HepG2 (cell line): Measurements from ENCODE around the gene RNF182. TPM values are rescaled to one million over a fixed set of nuclear protein-coding genes. Genes with fewer than 3 reads are reported as not detected.
A peak's percentile ranks its signal among the peaks of the same experiment; 100 is the strongest.

Experiments used
- ATAC-seq: fragments of 200-7000 bp; cut with Tn5 transposase; 3 replicates; pipeline ENCODE4 v1.9.1; 2020; ENCODE audit warnings: mild to moderate bottlenecking, moderate library complexity
- BruUV-seq: library from RNA; stranded (reverse); fragments of 400-500 nt; replicated peaks from 2 replicates; lab custom pipeline; 2021; lab: Mats Ljungman, UMichigan
- CTCF ChIA-PET: fragments of 300-600 bp; formaldehyde crosslinking; extraction: SDS; loops from one replicate; lab custom pipeline; 2021; ENCODE audit warnings: low total read pairs, inconsistent platforms, low intra/inter-chr PET ratio; lab: Yijun Ruan, JAX
- POLR2A ChIA-PET: fragments of 350-600 bp; sonication (Branson Sonifier 250); formaldehyde crosslinking; loops from one replicate; lab custom pipeline; 2020; ENCODE audit warnings: antibody characterized with exemption, inconsistent platforms; lab: Yijun Ruan, JAX
- DNase-seq: peaks from one replicate; pipeline ENCODE4 v3.0.0-alpha.2; 2015; ENCODE audit warnings: low spot score
- FAIRE-seq: peaks from 3 replicates; lab custom pipeline; 2011; peaks lifted over from hg19 to GRCh38; lab: Jason Lieb, UNC
- H2AFZ ChIP-seq: one replicate; pipeline ENCODE4 v1.6.1; 2011; ENCODE audit warnings: low read length, inconsistent platforms
- H3K27ac ChIP-seq: fragments of 300-600 bp; 3 replicates; pipeline ENCODE4 v1.8.0; 2011; ENCODE audit warnings: mixed run types, mild to moderate bottlenecking, mixed read lengths, low read length, inconsistent platforms; ENCODE audit not compliant: insufficient read depth; ENCODE audit errors: extremely low read length
- H3K27me3 ChIP-seq, 2 experiments: fragments of 200-600 bp in 1 of 2; 2 replicates in 1 of 2; 3 replicates in 1 of 2; pipeline versions ENCODE4 v1.6.0 to v1.8.0; 2011; ENCODE audit warnings: low read length in 2 of 2, mild to moderate bottlenecking in 2 of 2, moderate library complexity in 2 of 2, inconsistent platforms in 1 of 2; ENCODE audit not compliant: insufficient read depth in 2 of 2, control insufficient read depth in 1 of 2
- H3K36me3 ChIP-seq, 2 experiments: fragments of 200-600 bp in 1 of 2; replicated peaks in 1 of 2; 2 replicates in 1 of 2; 3 replicates in 1 of 2; pipeline versions ENCODE4 v1.5.1 to v1.8.0; 2011; ENCODE audit warnings: low read length in 2 of 2, inconsistent platforms in 1 of 2; ENCODE audit not compliant: insufficient read depth in 2 of 2, control insufficient read depth in 1 of 2
- H3K4me1 ChIP-seq: 2 replicates; pipeline ENCODE4 v1.5.1; 2012; ENCODE audit warnings: low read length, inconsistent platforms; ENCODE audit not compliant: insufficient read depth
- H3K4me2 ChIP-seq: 2 replicates; pipeline ENCODE4 v1.6.0; 2011; ENCODE audit warnings: low read depth, low read length, inconsistent platforms
- H3K4me3 ChIP-seq, 3 experiments: fragments of 200-600 bp in 1 of 3; sonication (generic), shearing (Covaris generic) in 1 of 3; replicated peaks in 1 of 3; 2 replicates each; pipeline ENCODE4 v1.5.1; 2011 to 2016; ENCODE audit warnings: low read length in 3 of 3, inconsistent platforms in 2 of 3, low read depth in 2 of 3, mild to moderate bottlenecking in 2 of 3, control low read depth in 1 of 3, mixed read lengths in 1 of 3; ENCODE audit not compliant: insufficient read depth in 1 of 3
- H3K79me2 ChIP-seq: one replicate; pipeline ENCODE4 v1.6.1; 2011; ENCODE audit warnings: low read length, inconsistent platforms; ENCODE audit not compliant: insufficient read depth
- H3K9ac ChIP-seq: 2 replicates; pipeline ENCODE4 v1.6.0; 2011; ENCODE audit warnings: mild to moderate bottlenecking, low read depth, low read length, inconsistent platforms; ENCODE audit not compliant: insufficient read depth
- H3K9me3 ChIP-seq: 2 replicates; pipeline ENCODE4 v1.5.1; 2012; ENCODE audit warnings: mild to moderate bottlenecking, low read length
- H4K20me1 ChIP-seq: 2 replicates; pipeline ENCODE4 v1.6.0; 2011; ENCODE audit warnings: inconsistent platforms, mild to moderate bottlenecking, low read length, moderate library complexity; ENCODE audit not compliant: insufficient read depth
- CEBPG ChIP-seq: IDR thresholded peaks from 2 replicates; pipeline ENCODE4 v1.6.1; 2016
- CREM ChIP-seq, 2 experiments: sonication (generic) in 1 of 2; formaldehyde crosslinking in 1 of 2; IDR thresholded peaks; 2 replicates each; pipeline versions ENCODE4 v1.4.0 to v1.6.1; 2016 to 2020; ENCODE audit warnings: antibody characterized with exemption in 1 of 2, mild to moderate bottlenecking in 1 of 2, missing genetic modification reagents in 1 of 2
- JUN ChIP-seq: sonication (generic); formaldehyde crosslinking; IDR thresholded peaks from 2 replicates; pipeline ENCODE4 v1.4.0; 2020; ENCODE audit warnings: mild to moderate bottlenecking, missing genetic modification reagents
- PPARG ChIP-seq: conservative IDR thresholded peaks from 2 replicates; pipeline ENCODE4 v1.6.1; 2016; ENCODE audit warnings: missing biosample characterization, missing genetic modification reagents
- SETDB1 ChIP-seq: sonication (generic); formaldehyde crosslinking; IDR thresholded peaks from 2 replicates; pipeline ENCODE4 v1.5.1; 2020; ENCODE audit warnings: missing genetic modification reagents, mild to moderate bottlenecking, borderline replicate concordance
- SRSF1 ChIP-seq: fragments of 200-400 bp; formaldehyde crosslinking; optimal IDR thresholded peaks from 2 replicates; pipeline ENCODE3; 2017; ENCODE audit warnings: mild to moderate bottlenecking, low read depth, low read length, moderate library complexity
- ZNF746 ChIP-seq: sonication (generic); formaldehyde crosslinking; IDR thresholded peaks from 2 replicates; pipeline ENCODE4 v1.8.0; 2022; ENCODE audit warnings: mild to moderate bottlenecking, missing genetic modification reagents
- WGBS: methylation state at CpG from one replicate; pipeline ENCODE4 v1.1.6; 2017; ENCODE audit warnings: low lambda C conversion rate; 5-methylcytosine and 5-hydroxymethylcytosine counted together
- in situ Hi-C: cut with HindIII; loops from 2 replicates; pipeline ENCODE4 v1.10.0; 2017; ENCODE audit warnings: low pct_unique_long_range_greater_than_20kb; ENCODE audit not compliant: extremely low pct_ligation_motif_present
- intact Hi-C: fragments of 100-400 bp; cut with micrococcal nuclease; formaldehyde crosslinking; loops from one replicate; pipeline ENCODE4 v1.10.0; 2022; ENCODE audit not compliant: unreplicated experiment
- polyA plus RNA-seq, 8 experiments: library from polyadenylated mRNA; depleted of rRNA in 3 of 8; stranded (reverse) in 7 of 8; unstranded in 1 of 8; fragments of >200 nt; fragmentation: Illumina TruSeq in 4 of 8; extraction: Trizol in 4 of 8; gene quantifications; 2 replicates each; pipeline versions ENCODE4 v1.2.1 to v1.2.3, GENCODE V29; 2011 to 2016; ENCODE audit warnings: low read depth in 4 of 8, missing spikeins in 1 of 8, mixed read lengths in 1 of 8; ENCODE audit not compliant: insufficient read depth in 1 of 8
- total RNA-seq, 5 experiments: library from RNA; depleted of rRNA; stranded (reverse); fragments of >200 nt; fragmentation: Illumina TruSeq; extraction: Trizol; gene quantifications; 2 replicates each; pipeline ENCODE4 v1.2.3, GENCODE V29; 2016; ENCODE audit warnings: low read depth in 1 of 5
- TF ChIP-seq, protein P1 (sequence below): IDR thresholded peaks from 2 replicates; pipeline ENCODE4 v1.6.1; 2016

RNF182 gene
- total and polyA plus RNA-seq, 2 of the 13 experiments (the other 11 are each of a cell fraction or from before 2014, with no cell fraction given), result not detected

- no peak overlapping the region for H2AFZ ChIP-seq
- ATAC-seq (no peak), DNase-seq (no peak), FAIRE-seq (no peak)
- no peak overlapping the region for H3K4me3 ChIP-seq
- ChIA-PET POLR2A (no interaction called here), CTCF (no interaction called here)
- no TSS peak for BruUV-seq
- intact Hi-C loops, result no loop called here
- 17% methylated on average over 5 of the region's 5 CpGs for WGBS
- no peak overlapping the region for H3K27ac ChIP-seq
- TF ChIP-seq CEBPG (CRISPR knock-in tag) (no peak), SRSF1 (no peak), SETDB1 (no peak), CREM (IDR thresholded peaks at IDR 0.05) (no peak), CREM (CRISPR knock-in tag; IDR thresholded peaks at IDR 0.05) (no peak), JUN (CRISPR knock-in tag) (no peak), PPARG (CRISPR knock-in tag) (no peak), ZNF746 (CRISPR knock-in tag) (no peak)
- TF ChIP-seq, protein P1, sequence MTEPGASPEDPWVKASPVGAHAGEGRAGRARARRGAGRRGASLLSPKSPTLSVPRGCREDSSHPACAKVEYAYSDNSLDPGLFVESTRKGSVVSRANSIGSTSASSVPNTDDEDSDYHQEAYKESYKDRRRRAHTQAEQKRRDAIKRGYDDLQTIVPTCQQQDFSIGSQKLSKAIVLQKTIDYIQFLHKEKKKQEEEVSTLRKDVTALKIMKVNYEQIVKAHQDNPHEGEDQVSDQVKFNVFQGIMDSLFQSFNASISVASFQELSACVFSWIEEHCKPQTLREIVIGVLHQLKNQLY (CRISPR knock-in tag), result no peak
- in situ Hi-C loops, result no loop called here
- H3K4me2 ChIP-seq, result peak overlapping the region; percentile 65
- H3K9me3 ChIP-seq, result no peaks in the 10 kb centered on the region
- H3K9ac ChIP-seq, result no peak overlapping the region
- H4K20me1 ChIP-seq, result no peaks in the 10 kb centered on the region
- peaks cover 4 to 48% of the 10 kb centered on the region in 2 experiments for H3K27me3 ChIP-seq
- no peaks in the 10 kb centered on the region for H3K36me3 ChIP-seq
- no peaks in the 10 kb centered on the region for H3K79me2 ChIP-seq
- peaks cover 14% of the 10 kb centered on the region for H3K4me1 ChIP-seq
Observed at GRCh38 chr6:13923527-13924145, 1.1 kb upstream of the RNF182 start.
